IMR-90 (cell line): ENCODE measurements around the gene MSI2. TPM values are rescaled to one million over a fixed set of nuclear protein-coding genes. Genes with fewer than 3 reads are reported as not detected.

Experiments
- ATAC-seq: fragments of 200-7000 bp; cut with Tn5 transposase; 2 replicates; pipeline ENCODE4 v1.9.1; 2020; ENCODE audit warnings: low read depth, mild to moderate bottlenecking, moderate library complexity
- BruUV-seq: library from RNA; stranded (reverse); fragments of 400-500 nt; replicated peaks from 2 replicates; lab custom pipeline; 2021; lab: Mats Ljungman, UMichigan
- CTCF ChIA-PET: fragments of 300-600 bp; formaldehyde crosslinking; extraction: SDS; loops from one replicate; lab custom pipeline; 2021; ENCODE audit warnings: antibody characterized with exemption; lab: Yijun Ruan, JAX
- POLR2A ChIA-PET: fragments of 300-600 bp; sonication (Branson Sonifier 250); formaldehyde crosslinking; loops from one replicate; lab custom pipeline; 2022; ENCODE audit warnings: antibody characterized with exemption; ENCODE audit not compliant: unreplicated experiment; lab: Charles Lee
- DNase-seq: peaks from one replicate; pipeline ENCODE4 v3.0.0; 2013
- H2AFZ ChIP-seq: replicated peaks from 2 replicates; pipeline ENCODE3; 2013; ENCODE audit warnings: low read length, mild to moderate bottlenecking; ENCODE audit not compliant: poor library complexity
- H2AK5ac ChIP-seq: 2 replicates; pipeline ENCODE4 v1.6.1; 2013; ENCODE audit warnings: low read depth, low read length, inconsistent platforms
- H2AK9ac ChIP-seq: replicated peaks from 2 replicates; pipeline ENCODE3; 2013; ENCODE audit warnings: mild to moderate bottlenecking, low read depth, low read length, moderate library complexity; ENCODE audit not compliant: poor library complexity
- H2BK120ac ChIP-seq: 2 replicates; pipeline ENCODE4 v1.6.1; 2013; ENCODE audit warnings: low read depth, low read length, inconsistent platforms
- H2BK15ac ChIP-seq: 3 replicates; pipeline ENCODE4 v1.6.1; 2013; ENCODE audit warnings: low read depth, low read length, inconsistent platforms
- H2BK20ac ChIP-seq: 2 replicates; pipeline ENCODE4 v1.6.1; 2013; ENCODE audit warnings: low read depth, mild to moderate bottlenecking, inconsistent platforms, low read length, moderate library complexity
- H2BK5ac ChIP-seq: 2 replicates; pipeline ENCODE4 v1.6.1; 2013; ENCODE audit warnings: mild to moderate bottlenecking, low read depth, low read length, inconsistent platforms; ENCODE audit not compliant: poor library complexity, severe bottlenecking
- H3K14ac ChIP-seq: replicated peaks from 2 replicates; pipeline ENCODE4 v1.6.1; 2013; ENCODE audit warnings: low read depth, low read length, inconsistent platforms
- H3K18ac ChIP-seq: 2 replicates; pipeline ENCODE4 v1.6.1; 2013; ENCODE audit warnings: low read depth, low read length, control low read depth
- H3K23ac ChIP-seq: 2 replicates; pipeline ENCODE4 v1.6.1; 2013; ENCODE audit warnings: low read depth, low read length, inconsistent platforms
- H3K27ac ChIP-seq: 2 replicates; pipeline ENCODE4 v1.5.1; 2013; ENCODE audit warnings: mild to moderate bottlenecking, control low read depth, low read length; ENCODE audit not compliant: insufficient read depth
- H3K27me3 ChIP-seq: 2 replicates; pipeline ENCODE4 v1.6.1; 2013; ENCODE audit warnings: low read length; ENCODE audit not compliant: control insufficient read depth, insufficient read depth
- H3K36me3 ChIP-seq: 2 replicates; pipeline ENCODE4 v1.6.1; 2013; ENCODE audit warnings: low read length, mixed read lengths; ENCODE audit not compliant: control insufficient read depth, insufficient read depth
- H3K4ac ChIP-seq: 2 replicates; pipeline ENCODE4 v1.6.1; 2013; ENCODE audit warnings: low read depth, low read length, inconsistent platforms
- H3K4me1 ChIP-seq: 2 replicates; pipeline ENCODE4 v1.6.1; 2013; ENCODE audit warnings: low read length, mixed read lengths; ENCODE audit not compliant: control insufficient read depth, insufficient read depth
- H3K4me2 ChIP-seq: 2 replicates; pipeline ENCODE4 v1.6.1; 2013; ENCODE audit warnings: low read depth, mild to moderate bottlenecking, control low read depth, low read length, moderate library complexity
- H3K4me3 ChIP-seq: 2 replicates; pipeline ENCODE4 v1.5.1; 2013; ENCODE audit warnings: low read depth, mild to moderate bottlenecking, control low read depth, low read length, moderate library complexity; ENCODE audit not compliant: insufficient read depth
- H3K56ac ChIP-seq: 2 replicates; pipeline ENCODE4 v1.6.1; 2013; ENCODE audit warnings: low read length, inconsistent platforms; ENCODE audit not compliant: insufficient read depth; ENCODE audit errors: extremely low read depth
- H3K79me1 ChIP-seq, 2 experiments: 2 replicates each; pipeline ENCODE4 v1.6.1; 2013; ENCODE audit warnings: low read length in 2 of 2, inconsistent platforms in 1 of 2, low read depth in 1 of 2
- H3K9ac ChIP-seq: 2 replicates; pipeline ENCODE4 v1.6.1; 2013; ENCODE audit warnings: low read depth, low read length, control low read depth
- H3K9me1 ChIP-seq: 2 replicates; pipeline ENCODE4 v1.6.1; 2013; ENCODE audit warnings: low read length, inconsistent platforms; ENCODE audit not compliant: insufficient read depth
- H3K9me3 ChIP-seq: 2 replicates; pipeline ENCODE4 v1.6.1; 2013; ENCODE audit warnings: low read length; ENCODE audit not compliant: control insufficient read depth, insufficient read depth
- H4K20me1 ChIP-seq: 2 replicates; pipeline ENCODE4 v1.6.1; 2013; ENCODE audit warnings: low read length, inconsistent platforms; ENCODE audit not compliant: insufficient read depth
- H4K5ac ChIP-seq: 2 replicates; pipeline ENCODE4 v1.6.1; 2013; ENCODE audit warnings: mild to moderate bottlenecking, low read depth, low read length, control low read depth
- H4K8ac ChIP-seq, 2 experiments: 2 replicates each; pipeline ENCODE4 v1.6.1; 2013; ENCODE audit warnings: low read depth in 2 of 2, low read length in 2 of 2, control low read depth in 1 of 2, inconsistent platforms in 1 of 2
- H4K91ac ChIP-seq: 2 replicates; pipeline ENCODE4 v1.6.1; 2013; ENCODE audit warnings: low read depth, low read length, inconsistent platforms; ENCODE audit not compliant: insufficient read depth
- BHLHE40 ChIP-seq: fragments of 150-350 bp; IDR thresholded peaks from 2 replicates; pipeline ENCODE4 v1.6.1; 2016; ENCODE audit warnings: mild to moderate bottlenecking, low read depth, low read length
- CEBPB ChIP-seq: IDR thresholded peaks from 2 replicates; pipeline ENCODE4 v1.6.1; 2012; ENCODE audit warnings: low read depth, low read length, improper control_type of control experiment
- CHD1 ChIP-seq: IDR thresholded peaks from 2 replicates; pipeline ENCODE4 v1.6.1; 2012; ENCODE audit warnings: low read depth, low read length, improper control_type of control experiment
- CTCF ChIP-seq: conservative IDR thresholded peaks from 2 replicates; pipeline ENCODE4 v1.5.1; 2012; ENCODE audit warnings: mild to moderate bottlenecking, low read depth, low read length, improper control_type of control experiment
- ELK1 ChIP-seq: fragments of 150-350 bp; IDR thresholded peaks from 2 replicates; pipeline ENCODE4 v1.6.1; 2016; ENCODE audit warnings: low read depth, mild to moderate bottlenecking, low read length, moderate library complexity, borderline replicate concordance
- FOS ChIP-seq: fragments of 150-350 bp; IDR thresholded peaks from 2 replicates; pipeline ENCODE4 v1.6.1; 2016; ENCODE audit warnings: low read depth, low read length
- MAFK ChIP-seq: IDR thresholded peaks from 2 replicates; pipeline ENCODE4 v1.6.1; 2012; ENCODE audit warnings: low read depth, low read length, improper control_type of control experiment
- MAZ ChIP-seq: IDR thresholded peaks from 2 replicates; pipeline ENCODE4 v1.6.1; 2012; ENCODE audit warnings: low read depth, mild to moderate bottlenecking, low read length, improper control_type of control experiment, moderate library complexity, borderline replicate concordance
- MXI1 ChIP-seq: IDR thresholded peaks from 2 replicates; pipeline ENCODE4 v1.6.1; 2012; ENCODE audit warnings: low read depth, mild to moderate bottlenecking, low read length, moderate library complexity, borderline replicate concordance
- NFE2L2 ChIP-seq: fragments of 150-350 bp; IDR thresholded peaks from 2 replicates; pipeline ENCODE4 v1.6.1; 2016; ENCODE audit warnings: low read depth, mild to moderate bottlenecking, low read length
- POLR2A ChIP-seq: IDR thresholded peaks from 2 replicates; pipeline ENCODE4 v1.6.1; 2012; ENCODE audit warnings: mild to moderate bottlenecking, low read depth, low read length
- RAD21 ChIP-seq: IDR thresholded peaks from 2 replicates; pipeline ENCODE4 v1.6.1; 2012; ENCODE audit warnings: low read length, improper control_type of control experiment
- RCOR1 ChIP-seq: IDR thresholded peaks from 2 replicates; pipeline ENCODE4 v1.6.1; 2012; ENCODE audit warnings: mild to moderate bottlenecking, low read length, improper control_type of control experiment; ENCODE audit not compliant: insufficient replicate concordance
- RFX5 ChIP-seq: IDR thresholded peaks from 2 replicates; pipeline ENCODE4 v1.8.0; 2012; ENCODE audit warnings: low read depth, mild to moderate bottlenecking, low read length, moderate library complexity
- SMC3 ChIP-seq: fragments of 150-350 bp; IDR thresholded peaks from 2 replicates; pipeline ENCODE4 v1.6.1; 2016; ENCODE audit warnings: low read depth, mild to moderate bottlenecking, antibody characterized with exemption, low read length, moderate library complexity
- WGBS, 2 experiments: methylation state at CpG; one replicate each; pipeline versions ENCODE4 v1.1.5 to v1.1.7; 2013; ENCODE audit warnings: missing lambda C conversion rate in 2 of 2; ENCODE audit not compliant: insufficient read length in 1 of 2; ENCODE audit errors: extremely low coverage in 2 of 2; 5-methylcytosine and 5-hydroxymethylcytosine counted together
- dilution Hi-C: fragments of 300-500 bp; cut with HindIII; formaldehyde crosslinking; loops from one replicate; pipeline ENCODE4 v1.14.3; 2018; ENCODE audit warnings: low sequenced_read_pairs; ENCODE audit not compliant: unreplicated experiment
- in situ Hi-C: fragments of 300-500 bp; cut with MboI; formaldehyde crosslinking; loops from 3 replicates; pipeline ENCODE4 v1.14.3; 2019; ENCODE audit warnings: low sequenced_read_pairs, inconsistent platforms, mixed read lengths
- intact Hi-C: fragments of 100-400 bp; cut with micrococcal nuclease; formaldehyde crosslinking; loops from 2 replicates; pipeline ENCODE4 v1.10.0; 2022
- polyA plus RNA-seq, 3 experiments: library from polyadenylated mRNA; depleted of rRNA; stranded (reverse); fragments of >200 nt; gene quantifications; 2 replicates each; pipeline ENCODE4 v1.2.3, GENCODE V29; 2012; ENCODE audit warnings: low replicate concordance in 1 of 3
- total RNA-seq: library from RNA; depleted of rRNA; stranded (reverse); fragments of >200 nt; gene quantifications from 2 replicates; pipeline ENCODE4 v1.2.3, GENCODE V29; 2012
- TF ChIP-seq, protein P1 (sequence below): fragments of 150-350 bp; IDR thresholded peaks from 2 replicates; pipeline ENCODE4 v1.6.1; 2017; ENCODE audit warnings: mild to moderate bottlenecking, antibody characterized with exemption, low read length, low read depth

Gene MSI2
- total and polyA plus RNA-seq, 2 of the 4 experiments (the other 2 are of a cell fraction): 13.0 to 16.0 TPM

DNA sequence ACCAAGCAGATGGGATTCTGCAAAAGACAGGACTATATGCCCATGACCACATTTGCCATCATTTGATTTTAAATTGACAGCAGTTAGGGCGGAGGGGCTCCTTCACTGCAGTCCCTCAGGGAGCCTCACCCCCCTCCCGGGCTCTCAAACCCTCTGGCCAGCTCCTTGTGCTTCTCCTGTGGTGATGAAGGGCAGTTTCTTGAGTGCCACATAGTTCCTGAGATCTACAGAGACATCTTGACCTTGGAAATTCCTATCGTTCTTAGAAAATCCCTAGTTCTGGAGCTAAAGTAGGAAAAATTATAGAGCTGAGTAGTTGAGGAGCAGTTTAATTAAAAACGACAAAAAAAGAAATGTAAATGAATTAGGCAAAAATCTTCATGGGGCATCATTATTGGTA lies 257.2 kb downstream of the MSI2 start:
- Histone ChIP-seq H2AFZ (no peak overlapping the region), H3K9me1 (peaks cover 10% of the 10 kb centered on the region), H2AK9ac (no peak overlapping the region), H3K36me3 (no peaks in the 10 kb centered on the region), H3K18ac (no peak overlapping the region), H4K20me1 (no peaks in the 10 kb centered on the region), H3K9ac (no peak overlapping the region), H4K5ac (no peak overlapping the region), H3K4me2 (no peak overlapping the region), H3K4me3 (no peak overlapping the region), H4K91ac (no peak overlapping the region), H3K23ac (no peak overlapping the region; the same call in 1 of the 2 replicates), H2AK5ac (no peak overlapping the region), H2BK5ac (no peak overlapping the region), H2BK120ac (peak overlapping the region; percentile 0; the same call in 1 of the 2 replicates), H3K14ac (0 out of 2 replicates have a peak overlapping the region, but pooled peaks have one; percentile 24), H3K79me1 (peaks cover 0 to 13% of the 10 kb centered on the region in 2 experiments; a peak in 2 of 4 replicates), H3K27me3 (no peaks in the 10 kb centered on the region), H3K4ac (no peak overlapping the region), H2BK20ac (no peak overlapping the region; the same call in 1 of the 2 replicates), H2BK15ac (no peak overlapping the region), H3K4me1 (peaks cover 9% of the 10 kb centered on the region; the same call in 1 of the 2 replicates), H3K9me3 (no peaks in the 10 kb centered on the region), H4K8ac (no peak overlapping the region), H3K56ac (no peak overlapping the region), H3K27ac (no peak overlapping the region)
- in situ Hi-C loops (no loop called here), dilution Hi-C loops (no loop called here), intact Hi-C loops (no loop called here)
- ChIA-PET CTCF (no interaction called here), POLR2A (no interaction called here)
- no CpG with 5 or more reads among the region's 4 CpGs for WGBS, 2 experiments
- ATAC-seq: 0 out of 2 replicates have a peak, but pooled peaks have one; percentile 17
- DNase-seq: no peak
- no TSS peak for BruUV-seq
- TF ChIP-seq, protein P1, sequence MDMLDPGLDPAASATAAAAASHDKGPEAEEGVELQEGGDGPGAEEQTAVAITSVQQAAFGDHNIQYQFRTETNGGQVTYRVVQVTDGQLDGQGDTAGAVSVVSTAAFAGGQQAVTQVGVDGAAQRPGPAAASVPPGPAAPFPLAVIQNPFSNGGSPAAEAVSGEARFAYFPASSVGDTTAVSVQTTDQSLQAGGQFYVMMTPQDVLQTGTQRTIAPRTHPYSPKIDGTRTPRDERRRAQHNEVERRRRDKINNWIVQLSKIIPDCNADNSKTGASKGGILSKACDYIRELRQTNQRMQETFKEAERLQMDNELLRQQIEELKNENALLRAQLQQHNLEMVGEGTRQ: no peak
- TF ChIP-seq MXI1: no peak
- TF ChIP-seq RAD21: no peak
- no peak for TF ChIP-seq CEBPB
- no peak for TF ChIP-seq MAFK
- no peak for TF ChIP-seq POLR2A
- TF ChIP-seq RCOR1: no peak
- no peak for TF ChIP-seq ELK1
- TF ChIP-seq FOS: no peak
- TF ChIP-seq MAZ: no peak
- TF ChIP-seq BHLHE40: no peak
- no peak for TF ChIP-seq RFX5
- no peak for TF ChIP-seq CTCF
- no peak for TF ChIP-seq NFE2L2
- TF ChIP-seq SMC3: no peak
- TF ChIP-seq CHD1: no peak
